GM21786 (cell line): Measurements from ENCODE around the gene LAMA1.
"Not testable (repeated sequence)": the region's sequence is repeated elsewhere in the genome, so short reads cannot be mapped to it uniquely, and the experiment has no call there.

Experiments used
- ATAC-seq: cut with Tn5 transposase; IDR thresholded peaks from one replicate; pipeline ENCODE4 v1.9.1; 2021; ENCODE audit not compliant: unreplicated experiment

Gene LAMA1

DNA sequence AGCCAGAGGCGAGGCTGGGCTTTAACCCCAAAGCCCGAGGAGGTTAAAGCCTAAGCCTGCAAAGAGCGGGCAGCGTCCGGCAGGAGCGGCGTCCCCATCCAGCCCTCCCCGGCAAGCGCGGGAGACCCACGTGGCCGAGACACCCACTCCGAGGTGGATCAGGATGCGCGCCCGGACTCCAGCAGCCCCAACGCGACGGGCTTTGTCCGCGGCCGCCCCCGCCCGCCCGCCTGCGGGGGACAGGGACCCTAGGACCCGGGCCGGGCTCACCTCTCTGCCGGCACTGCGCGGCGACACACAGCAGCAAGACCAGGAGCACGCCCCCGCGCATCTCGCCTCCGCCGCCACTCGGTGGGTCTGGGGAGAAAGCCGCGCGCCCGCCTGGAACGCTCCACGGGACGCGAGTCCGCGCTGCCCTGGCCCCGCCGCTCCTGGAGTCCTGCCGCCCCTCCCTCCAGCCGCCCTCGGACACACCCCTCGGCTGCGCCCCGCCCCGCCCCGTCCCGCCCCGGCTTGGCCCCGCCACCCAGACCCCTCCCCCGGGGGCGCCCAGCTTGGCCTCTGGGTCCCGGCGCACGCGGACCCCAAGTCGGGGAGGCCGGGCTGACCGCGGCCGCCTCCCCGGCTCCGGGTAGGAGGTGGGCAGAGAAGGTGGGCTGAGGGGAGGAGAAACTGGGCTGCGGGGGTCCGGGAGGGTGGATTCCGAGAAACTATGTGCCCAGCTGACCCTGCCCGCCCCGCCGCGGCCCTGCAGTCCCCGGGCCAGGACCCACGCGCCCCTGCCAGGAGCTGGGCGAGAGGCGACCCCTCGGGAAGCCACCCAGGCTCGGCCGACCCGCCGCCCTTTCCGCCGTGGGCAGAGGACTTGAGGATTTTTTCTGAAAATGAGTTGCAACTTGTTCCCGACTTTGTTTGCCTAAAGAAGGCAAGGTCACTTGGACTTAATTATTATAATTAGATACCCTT lies at the start of gene LAMA1:
TSS of gene LAMA1 (minus strand) at position 408 of the 966 bp plus-strand sequence. CDS start at position 331, 77 bp downstream.
- ATAC-seq, result no peak

DNA sequence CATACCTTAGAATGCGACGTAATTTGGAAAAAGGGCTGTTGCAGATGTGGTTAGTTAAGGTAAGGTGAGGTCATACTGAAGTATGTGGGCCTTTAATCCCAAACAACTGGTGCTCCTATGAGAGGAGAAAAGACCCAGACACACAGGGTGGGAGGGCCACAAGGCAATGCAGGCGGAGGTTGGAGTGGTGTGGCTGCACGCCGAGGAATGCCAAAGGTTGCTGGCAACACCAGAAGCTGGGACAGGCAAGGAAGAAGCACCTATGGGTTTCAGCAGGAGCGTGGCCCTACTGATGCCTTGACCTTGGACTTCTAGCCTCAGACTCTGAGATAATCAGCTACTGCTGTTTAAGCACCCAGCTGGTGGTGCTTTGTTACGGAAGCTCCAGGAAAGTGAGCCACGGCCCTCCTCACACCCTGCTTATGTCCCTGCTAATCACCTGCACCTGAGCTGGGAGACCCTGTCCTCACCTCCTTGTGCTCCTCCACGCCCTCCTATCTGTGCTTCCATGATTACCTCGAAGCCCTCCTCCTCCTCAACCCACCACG lies 48.3 kb upstream of the LAMA1 start:
- ATAC-seq, result no peak

- ATAC-seq, result no peak
Observed at GRCh38 chr18:7164323-7165004, 46.9 kb upstream of the LAMA1 start.

DNA sequence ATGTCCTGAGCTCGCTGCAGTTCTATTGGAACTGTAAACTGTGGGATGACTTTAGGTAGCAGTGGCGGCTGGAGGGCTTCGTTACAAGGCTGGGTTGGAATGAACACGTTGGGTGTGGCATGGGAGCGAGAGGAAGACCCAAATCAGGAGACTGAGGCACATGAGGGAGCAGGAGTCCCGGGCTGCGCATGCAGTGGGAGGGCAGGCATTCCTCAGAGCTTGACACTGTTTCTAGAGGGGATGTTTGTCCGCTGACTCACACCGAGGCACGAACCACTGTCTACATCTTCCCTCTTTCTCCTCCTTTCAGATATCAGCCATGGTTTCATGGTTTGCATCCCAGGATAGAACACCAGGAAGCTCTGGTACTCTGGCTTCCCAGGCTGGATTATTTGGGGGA lies 40.6 kb upstream of the LAMA1 start:
- no peak for ATAC-seq

GRCh38 chr18:7157760-7158159 lies 40.2 kb upstream of the LAMA1 start:
- no peak for ATAC-seq

DNA sequence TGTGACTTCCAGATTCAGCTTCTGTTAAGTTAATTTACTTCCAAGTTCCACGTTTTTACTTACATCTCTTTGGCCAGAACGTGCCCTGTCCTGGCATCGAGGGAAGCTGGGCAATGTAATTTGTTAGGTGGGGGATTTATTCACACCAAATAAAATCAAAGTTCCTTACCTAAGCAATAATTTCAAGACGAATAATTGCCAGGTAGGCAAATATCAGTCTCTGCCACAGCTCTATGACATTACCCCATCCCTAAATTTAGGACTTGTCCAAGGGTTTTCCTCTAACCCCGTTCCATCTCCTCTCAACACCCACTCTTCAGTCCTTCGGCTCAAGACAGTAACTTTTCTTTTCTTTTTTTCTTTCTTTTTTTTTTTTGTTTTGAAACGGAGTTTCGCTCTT lies 38.3 kb upstream of the LAMA1 start:
- no peak for ATAC-seq

GRCh38 chr18:7155092-7155491 lies 37.5 kb upstream of the LAMA1 start:
- ATAC-seq, result no peak

- ATAC-seq, result no peak
Observed at GRCh38 chr18:7152440-7152839, 34.8 kb upstream of the LAMA1 start.

GRCh38 chr18:7147399-7147798 lies 29.8 kb upstream of the LAMA1 start:
- ATAC-seq, result no peak

DNA sequence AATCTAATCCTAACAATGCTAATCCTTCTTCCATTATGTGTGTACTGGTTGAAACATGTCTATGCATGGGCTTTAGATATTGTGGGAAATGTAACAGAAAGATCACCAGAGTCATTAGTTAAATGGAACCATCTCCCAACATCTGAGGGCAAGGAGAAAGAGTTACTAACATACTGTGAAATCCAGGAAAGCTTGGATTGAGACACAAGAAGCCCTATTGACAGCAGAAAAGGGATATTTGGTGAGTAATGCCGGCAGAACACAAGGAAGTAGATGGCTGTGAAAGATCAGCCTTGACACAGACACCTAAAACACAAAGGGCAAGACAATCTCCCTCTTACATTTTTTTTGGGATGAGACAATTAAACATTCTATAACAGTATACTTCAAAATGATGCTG lies 28.5 kb upstream of the LAMA1 start:
- no peak for ATAC-seq

DNA sequence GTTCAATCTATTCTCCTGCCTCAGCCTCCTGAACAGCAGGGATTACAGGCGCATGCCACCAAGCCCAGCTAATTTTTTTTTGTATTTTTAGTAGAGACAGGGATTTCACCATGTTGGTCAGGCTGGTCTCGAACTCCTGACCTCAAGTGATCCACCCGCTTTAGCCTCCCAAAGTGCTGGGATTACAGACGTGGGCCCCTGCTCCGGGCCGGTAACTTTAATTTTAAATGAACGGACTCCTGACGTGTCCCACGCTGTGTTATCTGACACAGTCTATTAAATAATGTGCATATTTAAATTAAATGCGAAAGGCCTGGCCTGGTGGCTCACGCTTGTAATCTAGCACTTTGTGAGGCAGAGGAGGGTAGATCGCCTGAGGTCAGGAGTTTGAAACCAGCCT lies 27.3 kb upstream of the LAMA1 start:
- not testable (repeated sequence) for ATAC-seq

DNA sequence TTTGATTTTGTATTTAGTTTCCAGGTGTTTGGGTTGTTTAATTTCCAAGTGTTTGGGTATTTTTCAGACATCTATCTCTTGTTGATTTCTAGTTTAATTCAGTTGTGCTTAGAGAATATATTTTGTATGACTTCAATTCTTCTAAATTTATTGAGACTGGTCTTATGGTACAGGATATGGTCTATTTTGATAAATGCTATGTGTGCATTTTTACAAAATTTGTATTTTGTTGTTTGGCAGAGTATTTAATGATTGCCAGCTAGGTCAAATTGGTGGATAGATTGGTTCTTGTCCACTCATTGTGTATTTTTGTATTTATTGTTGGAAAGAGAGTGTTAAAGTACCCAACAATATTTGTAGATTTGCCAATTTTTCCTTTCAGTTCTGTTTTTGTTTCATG lies 23.7 kb upstream of the LAMA1 start:
- ATAC-seq, result no peak

DNA sequence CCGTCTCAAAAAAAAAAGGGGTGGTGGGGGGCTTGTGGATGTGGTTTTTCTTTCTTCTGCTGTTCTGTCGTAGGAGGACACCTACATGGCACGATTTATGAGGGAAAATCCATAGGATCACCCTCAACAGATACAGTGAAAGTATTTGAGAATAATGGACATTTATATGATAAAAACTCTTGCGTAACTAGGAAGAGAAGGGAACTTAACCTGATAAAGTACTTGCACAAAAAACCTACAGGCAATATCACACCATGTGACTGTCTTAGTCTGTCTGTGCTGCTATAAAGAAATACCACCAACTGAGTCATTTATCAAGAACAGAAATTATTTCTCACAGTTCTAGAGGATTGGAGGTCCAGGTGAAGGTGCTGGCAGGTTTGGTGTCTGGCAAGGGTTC lies 21.8 kb upstream of the LAMA1 start:
- ATAC-seq, result no peak

DNA sequence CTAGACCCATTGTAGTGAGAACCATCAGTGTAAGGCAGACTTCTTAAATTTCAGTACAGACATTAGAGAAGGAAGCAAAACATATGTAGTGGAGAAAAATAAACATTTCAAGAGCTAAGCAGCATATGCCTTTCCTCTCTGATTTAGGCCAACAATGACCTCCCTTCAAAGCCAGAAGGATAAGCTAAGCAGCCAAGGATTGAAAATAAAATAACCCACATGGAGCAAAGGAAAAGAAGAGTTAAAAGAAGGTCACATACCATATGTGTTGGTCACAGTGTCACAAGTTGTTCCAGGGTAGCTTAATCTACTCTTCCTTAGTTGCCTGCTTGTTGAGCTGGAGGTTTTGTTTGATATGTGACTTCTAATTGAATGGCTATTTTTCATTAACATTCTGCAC lies 15.6 kb upstream of the LAMA1 start:
- ATAC-seq, result no peak

GRCh38 chr18:7132356-7133150 lies 15.0 kb upstream of the LAMA1 start:
- no peak for ATAC-seq

- ATAC-seq, result no peak
Observed at GRCh38 chr18:7122376-7122775, 4.8 kb upstream of the LAMA1 start.

DNA sequence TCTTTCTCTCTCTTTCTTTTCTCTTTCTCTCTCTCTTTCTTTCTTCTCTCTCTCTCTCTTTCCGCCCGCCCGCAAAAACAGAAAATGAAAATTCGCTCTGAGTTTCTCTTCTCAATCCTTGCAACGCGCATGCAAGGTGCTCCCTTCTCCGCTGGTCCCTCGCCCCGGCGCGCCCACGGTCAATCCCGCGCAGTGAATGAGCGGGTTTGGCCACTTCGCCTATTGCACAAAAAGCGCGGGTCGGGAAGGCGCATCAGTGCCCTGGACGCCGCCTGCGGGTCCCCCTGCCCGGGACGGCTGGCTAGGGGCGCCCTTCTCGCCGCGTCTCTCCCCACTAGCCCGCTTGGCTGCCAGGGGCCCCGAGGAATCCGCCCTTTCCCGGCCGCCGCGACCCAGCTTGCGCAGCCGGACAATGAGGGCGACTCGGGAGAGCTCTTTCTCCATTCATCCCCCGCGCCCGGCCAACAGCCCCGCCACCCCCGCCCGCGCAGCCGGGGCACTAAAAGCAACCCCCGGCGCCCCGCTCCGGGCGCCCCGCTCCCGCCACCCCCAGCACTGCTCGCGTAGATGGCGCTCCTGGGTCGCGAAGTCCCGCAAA lies 706 bp downstream of the LAMA1 start:
- ATAC-seq, result no peak

DNA sequence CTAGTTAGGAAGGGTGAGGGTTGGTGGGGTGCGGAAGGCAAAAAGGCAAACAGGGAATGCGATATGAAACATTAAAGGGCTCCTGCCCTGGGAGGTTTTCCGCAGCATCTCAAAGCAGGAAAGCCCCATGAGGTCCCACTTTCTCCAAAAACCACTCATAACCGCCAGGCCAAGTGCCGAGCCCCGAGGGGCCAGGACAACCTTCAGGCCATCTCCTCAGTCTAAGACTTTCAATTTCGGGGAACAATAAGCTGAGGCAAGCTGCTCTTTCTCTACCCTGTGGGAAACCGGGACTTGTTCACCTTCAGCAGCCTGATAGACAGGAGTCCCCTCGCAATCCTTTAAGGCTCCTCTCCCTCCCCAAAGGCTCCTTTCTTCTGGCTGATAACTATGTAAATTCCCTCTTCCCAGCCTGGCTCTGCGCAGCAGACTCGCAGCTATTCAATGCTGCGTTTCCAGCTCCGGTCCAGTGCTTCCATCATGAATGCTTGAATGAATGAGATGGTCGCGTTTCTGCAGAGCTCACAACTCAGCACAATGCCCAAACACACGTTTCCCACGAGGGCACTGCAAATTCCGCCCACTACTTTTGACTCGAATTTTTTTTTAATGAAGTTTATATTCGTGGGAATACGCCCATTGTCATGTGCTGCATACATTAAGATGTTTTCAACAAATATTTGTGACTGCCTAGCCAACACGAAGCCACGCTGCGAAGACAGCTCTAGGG lies 1.4 kb downstream of the LAMA1 start:
- no peak for ATAC-seq

DNA sequence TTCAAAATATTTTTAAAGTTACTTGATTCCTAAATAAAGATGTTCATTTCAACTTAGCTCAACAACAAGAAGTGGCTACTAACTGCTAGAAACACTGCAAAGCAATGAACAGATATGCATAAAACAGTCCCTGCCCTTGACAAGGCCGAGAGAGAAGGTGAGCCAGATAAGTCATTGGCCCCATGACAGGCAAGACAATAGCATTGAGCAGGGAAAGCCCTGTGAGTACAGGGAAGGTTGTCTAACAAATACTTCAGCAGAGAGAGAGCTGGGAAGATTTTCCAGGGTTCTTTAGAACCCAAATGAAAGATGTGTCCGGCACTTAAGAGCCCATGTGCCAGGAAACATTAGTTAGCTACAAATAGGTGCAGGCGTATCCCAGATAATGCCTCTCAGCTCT lies 4.7 kb downstream of the LAMA1 start:
- ATAC-seq, result no peak

DNA sequence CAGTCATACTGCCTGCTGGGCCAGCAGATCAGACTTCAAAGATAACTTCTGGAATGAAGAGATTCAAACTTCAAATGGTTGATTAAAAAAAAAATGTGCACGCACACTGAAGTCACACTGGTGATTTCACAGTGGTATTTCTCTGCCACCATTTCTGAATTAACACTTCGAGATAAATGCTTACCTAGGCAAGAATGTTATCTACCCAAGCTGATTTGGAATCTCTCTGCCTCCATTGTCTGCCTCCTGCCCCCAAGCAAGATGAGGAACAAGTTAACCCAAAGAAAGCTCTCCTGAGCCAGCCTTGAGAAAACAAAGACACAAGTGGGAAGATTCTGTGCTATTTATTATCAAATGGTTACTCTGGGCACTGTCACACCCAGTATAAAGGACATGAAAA lies 6.5 kb downstream of the LAMA1 start:
- ATAC-seq, result no peak
